Heart left ventricle (tissue), 13 donors: Measurements from ENCODE around the gene ID3.

Source experiments
- POLR2A ChIP-seq, 2 donors: fragments of 450-650 bp; IDR thresholded peaks; one replicate each; pipeline ENCODE4 v1.6.1; 2017; ENCODE audit warnings: antibody characterized with exemption in 2 of 2, mild to moderate bottlenecking in 2 of 2, moderate library complexity in 2 of 2
- TF ChIP-seq, protein P1 (sequence below), 12 donors: fragments of 200-600 bp; sonication (generic) in 4 of 12; IDR thresholded peaks; one replicate each; pipeline versions ENCODE4 v1.5.0 to v1.8.0; 2018 to 2022; ENCODE audit warnings: antibody characterized with exemption in 12 of 12, mild to moderate bottlenecking in 5 of 12
- donor health status: ischemic (EF 13 %, LVEDD 7.1; RV severe dilation, severe dysfunction).
- donor health status: DM: no; HTN: yes; CAD: no.
- donor health status: DM: no; HTN: no; CAD: no.
- donor health status: ischemic (EF 25% LVEDD 6.9; RV normal size, moderate dysfunction).
- donor health status: ischemic (EF 25% LVEDD 5.7; RV mildly dilated, moderate dysfunction).
- donor health status: ischemic (EF 35%, LVEDD 5.7; RV mildly dilated, moderate dysfunction).
- donor health status: nonischemic (EF 11% LVEDD 7.7; RV severe dilation, severe dysfunction).
- donor health status: DM: yes; HTN: yes; CAD: no.
- donor health status: PGD.
- donor health status: ischemic (EF 29% LVEDD 5.4; RV normal size, mild dysfunction).
- donor health status: nonischemic (EF 23%, LVEDD 6.1; RV moderate dilation, normal function).

DNA sequence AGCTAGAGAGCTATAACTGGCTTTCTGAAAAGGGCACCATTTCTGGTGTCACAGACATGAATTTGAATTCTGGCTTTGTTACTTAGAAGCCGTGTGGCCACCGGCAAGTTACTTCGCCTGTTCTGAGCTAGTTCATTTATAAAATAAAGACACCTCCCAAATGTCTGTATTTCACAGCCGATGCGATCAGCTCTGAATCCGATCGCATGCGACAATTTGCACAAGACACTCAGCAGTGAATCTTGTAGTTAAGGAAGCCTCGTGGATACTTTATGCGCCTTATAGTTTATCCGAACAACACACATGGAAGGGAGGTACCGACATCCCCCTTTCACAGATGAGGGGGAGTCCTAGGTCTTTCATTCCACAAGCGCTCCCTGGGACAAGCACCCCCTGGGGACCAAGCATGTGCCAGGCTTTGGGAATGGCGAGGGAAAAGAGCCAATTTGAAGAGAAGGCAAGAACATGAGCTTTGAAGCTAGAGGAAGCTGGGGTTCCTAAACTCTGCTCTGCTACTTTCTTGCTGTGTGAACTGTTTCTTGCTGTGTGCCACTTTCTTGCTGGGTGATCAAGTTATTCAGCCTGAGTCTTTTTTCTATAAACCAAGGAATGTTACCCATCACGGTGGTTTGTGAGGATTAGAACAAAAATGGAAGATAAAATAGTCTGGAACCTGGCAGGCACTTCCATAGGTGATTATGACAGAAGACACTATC is 3.9 kb downstream of the ID3 start:
- TF ChIP-seq, protein P1, sequence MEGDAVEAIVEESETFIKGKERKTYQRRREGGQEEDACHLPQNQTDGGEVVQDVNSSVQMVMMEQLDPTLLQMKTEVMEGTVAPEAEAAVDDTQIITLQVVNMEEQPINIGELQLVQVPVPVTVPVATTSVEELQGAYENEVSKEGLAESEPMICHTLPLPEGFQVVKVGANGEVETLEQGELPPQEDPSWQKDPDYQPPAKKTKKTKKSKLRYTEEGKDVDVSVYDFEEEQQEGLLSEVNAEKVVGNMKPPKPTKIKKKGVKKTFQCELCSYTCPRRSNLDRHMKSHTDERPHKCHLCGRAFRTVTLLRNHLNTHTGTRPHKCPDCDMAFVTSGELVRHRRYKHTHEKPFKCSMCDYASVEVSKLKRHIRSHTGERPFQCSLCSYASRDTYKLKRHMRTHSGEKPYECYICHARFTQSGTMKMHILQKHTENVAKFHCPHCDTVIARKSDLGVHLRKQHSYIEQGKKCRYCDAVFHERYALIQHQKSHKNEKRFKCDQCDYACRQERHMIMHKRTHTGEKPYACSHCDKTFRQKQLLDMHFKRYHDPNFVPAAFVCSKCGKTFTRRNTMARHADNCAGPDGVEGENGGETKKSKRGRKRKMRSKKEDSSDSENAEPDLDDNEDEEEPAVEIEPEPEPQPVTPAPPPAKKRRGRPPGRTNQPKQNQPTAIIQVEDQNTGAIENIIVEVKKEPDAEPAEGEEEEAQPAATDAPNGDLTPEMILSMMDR (IDR thresholded peaks at IDR 0.05) = no peak
- TF ChIP-seq POLR2A (IDR thresholded peaks at IDR 0.05) = no peak
